HepG2 (cell line): ENCODE data around the gene AVPR2. TPM values are rescaled to one million over a fixed set of nuclear protein-coding genes. Genes with fewer than 3 reads are reported as not detected.

Experiments used
- ADNP ChIP-seq: sonication (generic); formaldehyde crosslinking; IDR thresholded peaks from 2 replicates; pipeline ENCODE4 v1.4.0; 2020; ENCODE audit warnings: missing genetic modification reagents
- ARHGAP35 ChIP-seq: sonication (generic); formaldehyde crosslinking; IDR thresholded peaks from 2 replicates; pipeline ENCODE4 v1.9.0; 2022; ENCODE audit warnings: mild to moderate bottlenecking, inconsistent platforms, moderate library complexity, missing genetic modification reagents, borderline replicate concordance
- ARID3A ChIP-seq: IDR thresholded peaks from 2 replicates; pipeline ENCODE4 v1.6.1; 2012; ENCODE audit warnings: low read depth, low read length, improper control_type of control experiment
- BRCA1 ChIP-seq: sonication (generic); formaldehyde crosslinking; IDR thresholded peaks from 2 replicates; pipeline ENCODE4 v1.4.0; 2020; ENCODE audit warnings: missing genetic modification reagents
- HMGXB4 ChIP-seq, 2 experiments: sonication (generic) in 1 of 2; formaldehyde crosslinking in 1 of 2; IDR thresholded peaks; 2 replicates each; pipeline versions ENCODE4 v1.4.0 to v1.6.1; 2018 to 2020; ENCODE audit warnings: missing genetic modification reagents in 2 of 2, borderline replicate concordance in 1 of 2, low read depth in 1 of 2, mild to moderate bottlenecking in 1 of 2, missing biosample characterization in 1 of 2
- HNRNPLL ChIP-seq: fragments of 200-400 bp; formaldehyde crosslinking; IDR thresholded peaks from 2 replicates; pipeline ENCODE4 v1.6.1; 2017; ENCODE audit warnings: mild to moderate bottlenecking, low read depth, low read length; ENCODE audit not compliant: poor library complexity, severe bottlenecking
- HOMEZ ChIP-seq: IDR thresholded peaks from 2 replicates; pipeline ENCODE4 v1.6.1; 2016; ENCODE audit warnings: low read depth
- KDM5A ChIP-seq: fragments of 200-600 bp; sonication (generic); IDR thresholded peaks from 2 replicates; pipeline ENCODE4 v1.7.0; 2018; ENCODE audit warnings: antibody characterized with exemption, mild to moderate bottlenecking, low read length, borderline replicate concordance
- KDM5B ChIP-seq: sonication (generic); formaldehyde crosslinking; IDR thresholded peaks from 2 replicates; pipeline ENCODE4 v1.4.0; 2020; ENCODE audit warnings: missing genetic modification reagents, mild to moderate bottlenecking, borderline replicate concordance
- MXD1 ChIP-seq: sonication (generic); formaldehyde crosslinking; IDR thresholded peaks from 2 replicates; pipeline ENCODE4 v1.4.0; 2020; ENCODE audit warnings: mild to moderate bottlenecking, missing genetic modification reagents
- NFIC ChIP-seq: IDR thresholded peaks from 2 replicates; pipeline ENCODE4 v1.6.1; 2012; ENCODE audit warnings: mild to moderate bottlenecking, low read length, inconsistent platforms
- RBM39 ChIP-seq: fragments of 200-400 bp; formaldehyde crosslinking; IDR thresholded peaks from one replicate; pipeline ENCODE4 v1.6.1; 2018; ENCODE audit warnings: antibody characterized with exemption, mild to moderate bottlenecking, low read depth, low read length; ENCODE audit not compliant: poor library complexity, severe bottlenecking
- SSRP1 ChIP-seq: IDR thresholded peaks from 2 replicates; pipeline ENCODE4 v1.6.1; 2016; ENCODE audit warnings: control low read depth
- TBX2 ChIP-seq: sonication (generic); formaldehyde crosslinking; IDR thresholded peaks from 2 replicates; pipeline ENCODE4 v1.5.0; 2020; ENCODE audit warnings: missing genetic modification reagents, mild to moderate bottlenecking, borderline replicate concordance
- TOE1 ChIP-seq: sonication (generic); formaldehyde crosslinking; IDR thresholded peaks from 2 replicates; pipeline ENCODE4 v1.4.0; 2020; ENCODE audit warnings: mild to moderate bottlenecking, missing genetic modification reagents
- YEATS4 ChIP-seq: sonication (generic); formaldehyde crosslinking; IDR thresholded peaks from 2 replicates; pipeline ENCODE4 v1.4.0; 2020; ENCODE audit warnings: missing genetic modification reagents, borderline replicate concordance
- ZBTB14 ChIP-seq: sonication (generic); formaldehyde crosslinking; IDR thresholded peaks from 2 replicates; pipeline ENCODE4 v1.4.0; 2020; ENCODE audit warnings: missing genetic modification reagents
- ZBTB7A ChIP-seq: sonication (generic); formaldehyde crosslinking; IDR thresholded peaks from 2 replicates; pipeline ENCODE4 v1.8.0; 2022; ENCODE audit warnings: mild to moderate bottlenecking, missing genetic modification reagents
- ZMYM2 ChIP-seq: sonication (generic); formaldehyde crosslinking; IDR thresholded peaks from 2 replicates; pipeline ENCODE4 v1.8.0; 2022; ENCODE audit warnings: mild to moderate bottlenecking, missing genetic modification reagents
- ZNF12 ChIP-seq: sonication (generic); formaldehyde crosslinking; IDR thresholded peaks from 2 replicates; pipeline ENCODE4 v1.5.0; 2020; ENCODE audit warnings: missing genetic modification reagents
- ZNF432 ChIP-seq: sonication (generic); formaldehyde crosslinking; IDR thresholded peaks from 2 replicates; pipeline ENCODE4 v1.5.0; 2020; ENCODE audit warnings: missing genetic modification reagents, mild to moderate bottlenecking, borderline replicate concordance
- ZNF501 ChIP-seq: sonication (generic); formaldehyde crosslinking; IDR thresholded peaks from 2 replicates; pipeline ENCODE4 v1.5.1; 2020; ENCODE audit warnings: mild to moderate bottlenecking, moderate library complexity, missing genetic modification reagents
- ZNF83 ChIP-seq: sonication (generic); formaldehyde crosslinking; IDR thresholded peaks from 2 replicates; pipeline ENCODE4 v1.4.0; 2020; ENCODE audit warnings: missing genetic modification reagents, mild to moderate bottlenecking, borderline replicate concordance
- polyA plus RNA-seq, 8 experiments: library from polyadenylated mRNA; depleted of rRNA in 3 of 8; stranded (reverse) in 7 of 8; unstranded in 1 of 8; fragments of >200 nt; fragmentation: Illumina TruSeq in 4 of 8; extraction: Trizol in 4 of 8; gene quantifications; 2 replicates each; pipeline versions ENCODE4 v1.2.1 to v1.2.3, GENCODE V29; 2011 to 2016; ENCODE audit warnings: low read depth in 4 of 8, missing spikeins in 1 of 8, mixed read lengths in 1 of 8; ENCODE audit not compliant: insufficient read depth in 1 of 8
- total RNA-seq, 5 experiments: library from RNA; depleted of rRNA; stranded (reverse); fragments of >200 nt; fragmentation: Illumina TruSeq; extraction: Trizol; gene quantifications; 2 replicates each; pipeline ENCODE4 v1.2.3, GENCODE V29; 2016; ENCODE audit warnings: low read depth in 1 of 5

AVPR2 gene
- total and polyA plus RNA-seq, 2 of the 13 experiments (the other 11 are each of a cell fraction or from before 2014, with no cell fraction given): not detected

- TF ChIP-seq HMGXB4 (CRISPR knock-in tag; IDR thresholded peaks at IDR 0.05; ENCODE audit: borderline replicate concordance in 1 of 2, low read depth in 1 of 2): peak; percentile 80 to 83; a peak in 3 of 4 replicates
- no peak for TF ChIP-seq BRCA1
- TF ChIP-seq KDM5A: no peak
- TF ChIP-seq ARHGAP35 (CRISPR knock-in tag): no peak
- TF ChIP-seq HOMEZ (CRISPR knock-in tag): no peak
- TF ChIP-seq KDM5B: peak; percentile 41; the same call in 1 of the 2 replicates
- TF ChIP-seq ADNP: no peak
- TF ChIP-seq YEATS4: no peak
- TF ChIP-seq TBX2: no peak
- TF ChIP-seq HNRNPLL: no peak
- TF ChIP-seq ZBTB14 (CRISPR knock-in tag): no peak
- TF ChIP-seq NFIC: no peak
- peak; percentile 82 for TF ChIP-seq ZMYM2 (CRISPR knock-in tag)
- TF ChIP-seq ARID3A: 0 out of 2 replicates have a peak, but pooled peaks have one; percentile 5
- TF ChIP-seq ZNF83 (CRISPR knock-in tag): no peak
- peak; percentile 33; the same call in 1 of the 2 replicates for TF ChIP-seq ZNF501 (CRISPR knock-in tag)
- no peak for TF ChIP-seq MXD1 (CRISPR knock-in tag)
- TF ChIP-seq ZNF12 (CRISPR knock-in tag): no peak
- no peak for TF ChIP-seq SSRP1 (CRISPR knock-in tag)
- no peak for TF ChIP-seq ZNF432 (CRISPR knock-in tag)
- TF ChIP-seq TOE1 (CRISPR knock-in tag): no peak
- TF ChIP-seq RBM39: no peak
- no peak for TF ChIP-seq ZBTB7A (CRISPR knock-in tag)
Measured at GRCh38 chrX:153947009-153947769, 42.7 kb downstream of the AVPR2 start (continued).
